HG03521 (cell line): ENCODE measurements around the gene CEL.
"Not testable (repeated sequence)": the region's sequence is repeated elsewhere in the genome, so short reads cannot be mapped to it uniquely, and the experiment has no call there.

Experiments
- ATAC-seq: cut with Tn5 transposase; IDR thresholded peaks from one replicate; pipeline ENCODE4 v1.9.1; 2021; ENCODE audit warnings: mild to moderate bottlenecking, moderate library complexity; ENCODE audit not compliant: unreplicated experiment

The CEL gene

GRCh38 chr9:133080786-133081779 is 19.3 kb downstream of the CEL start:
- ATAC-seq, result not testable (repeated sequence)

GRCh38 chr9:133081957-133082644 is 20.3 kb downstream of the CEL start:
- ATAC-seq, result not testable (repeated sequence)

- ATAC-seq, result not testable (repeated sequence)
Observed at GRCh38 chr9:133083688-133084087, 21.9 kb downstream of the CEL start.

GRCh38 chr9:133086212-133086860 is 24.6 kb downstream of the CEL start:
- ATAC-seq, result not testable (repeated sequence)

- no peak for ATAC-seq
Observed at GRCh38 chr9:133086894-133087293, 25.1 kb downstream of the CEL start.

- no peak for ATAC-seq
Observed at GRCh38 chr9:133087429-133088145, 25.8 kb downstream of the CEL start.

GRCh38 chr9:133088146-133088750 is 26.5 kb downstream of the CEL start:
- no peak for ATAC-seq

- no peak for ATAC-seq
Observed at GRCh38 chr9:133088756-133089155, 27.0 kb downstream of the CEL start.

- no peak for ATAC-seq
Observed at GRCh38 chr9:133089271-133089671, 27.5 kb downstream of the CEL start.

GRCh38 chr9:133090187-133090586 is 28.4 kb downstream of the CEL start:
- ATAC-seq, result no peak

- no peak for ATAC-seq
Observed at GRCh38 chr9:133090752-133091385, 29.1 kb downstream of the CEL start.

- not testable (repeated sequence) for ATAC-seq
Observed at GRCh38 chr9:133094351-133094750, 32.6 kb downstream of the CEL start.

GRCh38 chr9:133094842-133095393 is 33.1 kb downstream of the CEL start:
- no peak for ATAC-seq

- ATAC-seq, result no peak
Observed at GRCh38 chr9:133098104-133098754, 36.4 kb downstream of the CEL start.

GRCh38 chr9:133098871-133099270 is 37.1 kb downstream of the CEL start:
- ATAC-seq, result no peak

- no peak for ATAC-seq
Observed at GRCh38 chr9:133099726-133100505, 38.1 kb downstream of the CEL start.

- ATAC-seq, result no peak
Observed at GRCh38 chr9:133100506-133101355, 39.0 kb downstream of the CEL start.
